ENCODE measurements around the gene ZNF343.
A peak's percentile ranks its signal among the peaks of the same experiment; 100 is the strongest.
"Not testable (repeated sequence)": the region's sequence is repeated elsewhere in the genome, so short reads cannot be mapped to it uniquely, and the experiment has no call there.

The ZNF343 gene

GRCh38 chr20:2521369-2522305 is 12.9 kb upstream of the ZNF343 start:
- DNase-seq, result peak in 11 of 56 donors; percentile 5 to 49 (median 16)

DNA sequence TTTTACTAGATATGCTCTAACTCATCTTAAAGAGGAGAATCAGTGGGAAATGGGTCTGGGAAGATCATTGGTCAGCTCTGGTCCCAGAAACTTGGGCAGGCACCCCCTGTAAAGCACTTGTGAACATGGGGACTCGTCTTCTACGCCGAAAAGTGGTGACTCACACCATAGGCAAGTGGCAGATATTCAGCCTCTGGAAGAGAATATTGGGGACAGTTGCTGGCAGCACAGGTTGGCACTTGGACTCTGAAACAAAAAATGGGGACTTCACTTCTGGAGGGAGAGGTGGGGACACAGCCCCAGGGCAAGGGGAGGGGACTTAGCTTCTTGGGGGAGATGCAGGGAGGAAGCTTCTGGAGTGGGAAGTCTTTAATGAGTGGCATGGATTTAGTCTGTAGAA is 11.9 kb upstream of the ZNF343 start:
- DNase-seq, result no peak

- DNase-seq, result no peak
Measured at GRCh38 chr20:2519115-2519809, 10.5 kb upstream of the ZNF343 start.

- no peak for DNase-seq
Measured at GRCh38 chr20:2518558-2518957, 9.8 kb upstream of the ZNF343 start.

DNA sequence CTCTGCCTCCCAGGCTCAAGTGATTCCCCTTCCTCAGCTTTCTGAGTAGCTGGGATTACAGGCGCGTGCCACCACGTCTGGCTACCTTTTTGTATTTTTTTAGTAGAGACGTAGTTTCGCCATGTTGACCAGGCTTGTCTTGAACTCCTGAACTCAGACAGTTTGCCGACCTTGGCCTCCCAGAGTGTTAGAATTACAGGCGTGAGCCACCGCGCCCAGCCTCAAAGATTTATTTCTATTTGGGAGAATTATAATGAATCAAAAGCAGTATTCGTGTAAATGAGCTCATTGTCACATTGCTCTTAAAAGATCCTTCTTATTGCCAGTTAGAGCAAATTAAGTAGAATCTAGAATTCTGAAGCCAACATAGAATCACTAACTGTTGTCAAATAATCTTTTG is 9.4 kb upstream of the ZNF343 start:
- DNase-seq, result no peak

DNA sequence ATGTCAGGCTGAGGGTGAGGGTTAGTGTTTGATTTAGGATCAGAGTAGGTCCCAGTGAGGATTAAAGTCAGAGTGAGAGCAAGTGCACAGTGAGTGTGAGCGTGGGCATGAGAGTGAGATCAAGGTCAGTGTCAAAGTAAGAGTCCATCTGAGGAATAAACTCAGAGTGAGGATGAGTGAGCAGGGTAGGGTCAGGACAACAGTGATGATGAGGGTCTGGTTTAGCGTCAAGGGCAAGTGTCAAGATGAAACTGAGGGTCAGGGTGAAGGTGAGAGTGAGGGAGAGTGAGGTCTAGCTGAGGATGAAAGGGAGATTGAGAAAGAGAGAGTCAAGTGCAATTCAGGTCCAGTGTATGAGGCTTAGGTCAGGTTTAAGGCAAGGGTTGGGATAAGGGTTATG is 7.7 kb upstream of the ZNF343 start:
- no peak for DNase-seq

DNA sequence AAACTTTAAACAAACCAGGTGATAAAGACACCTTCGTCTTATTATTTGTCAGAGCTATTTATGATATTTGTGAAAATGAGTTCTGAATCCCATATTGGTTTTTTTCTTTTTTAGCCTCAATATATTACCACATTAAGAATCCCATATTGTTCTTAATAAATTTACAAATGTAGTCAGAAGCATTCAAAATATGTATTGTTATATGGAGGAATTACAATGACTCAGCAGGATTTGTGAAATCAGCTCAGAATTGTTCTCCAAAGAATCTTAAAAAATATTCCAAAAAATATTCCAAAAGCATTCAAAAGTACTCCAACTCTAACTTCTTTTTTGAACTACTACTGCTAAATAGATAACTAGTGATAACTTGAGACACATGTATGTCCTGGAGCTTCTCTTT is 6.5 kb upstream of the ZNF343 start:
- no peak for DNase-seq

DNA sequence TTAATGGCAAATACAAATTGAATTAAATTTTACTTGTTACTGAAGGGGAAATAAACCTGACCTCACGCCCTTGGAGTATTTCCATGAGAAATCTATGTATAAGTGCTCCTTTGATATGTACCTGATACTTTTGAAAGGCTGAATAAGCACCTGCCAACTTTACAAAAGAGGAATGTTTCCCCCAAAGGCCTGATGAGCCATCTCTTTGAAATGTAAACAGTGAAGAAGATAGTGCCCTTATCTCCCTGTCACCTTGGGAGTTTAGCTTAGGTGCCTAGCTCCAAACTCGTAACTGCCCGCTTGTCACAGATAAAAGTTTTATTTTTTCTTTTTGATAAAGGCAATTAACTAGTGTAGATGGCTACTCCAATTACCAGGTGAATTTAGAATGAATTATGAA is 1.1 kb upstream of the ZNF343 start:
- no peak for DNase-seq

DNA sequence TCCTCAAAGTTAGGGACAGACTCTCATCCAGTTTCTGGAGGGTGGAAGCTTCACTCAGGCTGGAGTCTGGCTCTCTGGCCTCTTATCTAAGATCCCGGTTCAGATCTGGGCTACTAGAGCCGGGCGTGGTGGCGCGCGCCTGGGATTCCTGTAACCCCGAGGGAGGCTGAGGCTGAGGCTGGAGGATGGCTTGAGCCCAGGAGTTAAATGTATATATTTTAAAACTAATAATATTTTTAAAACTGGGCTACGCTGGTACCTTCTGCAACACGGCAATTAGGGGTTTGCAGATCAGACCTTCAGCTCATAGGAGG is 710 bp upstream of the ZNF343 start:
- no peak for DNase-seq

GRCh38 chr20:2507875-2508630 is 662 bp downstream of the ZNF343 start:
- peak in 1 of 56 donors; percentile 20 for DNase-seq

DNA sequence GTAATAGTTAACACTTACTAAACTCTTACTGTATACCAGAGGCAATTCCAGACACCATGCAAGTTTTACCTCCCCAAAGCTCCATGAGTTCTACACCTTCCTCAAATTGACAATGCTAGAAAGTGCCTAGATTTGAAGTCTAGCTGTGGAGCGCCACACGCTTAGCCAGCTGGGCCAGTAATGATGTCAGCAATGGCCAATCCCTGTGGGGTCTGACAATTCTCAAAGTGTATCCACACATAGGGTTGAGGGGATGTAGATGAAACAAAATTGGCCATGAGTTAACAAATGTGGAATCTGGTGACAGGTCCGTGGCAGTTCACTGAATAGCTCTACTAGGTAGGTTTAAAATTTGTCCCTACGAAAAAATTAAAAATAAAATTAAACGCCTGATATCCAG is 1.3 kb downstream of the ZNF343 start:
- DNase-seq, result no peak

- not testable (repeated sequence) for DNase-seq
Measured at GRCh38 chr20:2506426-2506825, 2.3 kb downstream of the ZNF343 start.

GRCh38 chr20:2504803-2505202 is 3.9 kb downstream of the ZNF343 start:
- not testable (repeated sequence) for DNase-seq

DNA sequence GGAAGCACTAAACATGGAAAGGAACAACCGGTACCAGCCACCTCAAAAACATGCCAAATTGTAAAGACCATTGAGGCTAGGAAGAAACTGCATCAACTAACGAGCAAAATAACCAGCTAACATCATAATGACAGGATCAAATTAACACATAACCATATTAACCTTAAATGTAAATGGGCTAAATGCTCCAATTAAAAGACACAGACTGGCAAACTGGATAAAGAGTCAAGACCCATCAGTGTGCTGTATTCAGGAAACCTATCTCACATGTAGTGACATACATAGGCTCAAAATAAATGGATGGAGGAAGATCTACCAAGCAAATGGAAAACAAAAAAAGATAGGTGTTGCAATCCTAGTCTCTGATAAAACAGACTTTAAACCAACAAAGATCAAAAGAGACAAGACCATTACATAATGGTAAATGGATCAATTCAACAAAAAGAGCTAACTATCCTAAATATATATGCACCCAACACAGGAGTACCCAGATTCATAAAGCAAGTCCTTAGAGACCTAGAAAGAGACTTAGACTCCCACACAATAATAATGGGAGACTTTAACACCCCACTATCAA is 5.8 kb downstream of the ZNF343 start:
- not testable (repeated sequence) for DNase-seq

DNA sequence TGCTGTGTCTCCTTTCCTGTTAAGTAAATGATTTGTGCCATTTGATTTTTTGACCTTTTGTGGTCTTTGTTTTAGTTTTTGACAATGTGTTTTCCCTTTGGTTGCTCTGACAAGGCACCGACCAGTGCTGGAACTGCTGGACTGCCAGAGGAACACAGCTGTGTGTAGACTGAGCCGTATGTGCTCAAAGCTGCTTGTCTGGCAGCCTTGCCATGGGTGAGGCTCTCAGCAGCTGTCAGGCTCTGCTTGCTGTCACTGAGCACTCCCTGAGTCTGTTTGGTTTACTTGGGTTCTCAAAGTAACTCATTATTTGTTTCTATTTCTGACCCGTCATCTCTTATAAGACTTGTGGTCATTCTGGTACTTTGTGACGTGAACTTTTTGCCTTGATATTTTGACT is 23.1 kb downstream of the ZNF343 start:
- no peak for DNase-seq

- DNase-seq, result no peak
Measured at GRCh38 chr20:2485080-2485479, 23.6 kb downstream of the ZNF343 start.

GRCh38 chr20:2483504-2483903 is 25.2 kb downstream of the ZNF343 start:
- no peak for DNase-seq

- no peak for DNase-seq
Measured at GRCh38 chr20:2480381-2480780, 28.3 kb downstream of the ZNF343 start.

- DNase-seq, result no peak
Measured at GRCh38 chr20:2476742-2477615, 31.7 kb downstream of the ZNF343 start.

GRCh38 chr20:2475850-2476741 is 32.6 kb downstream of the ZNF343 start:
- no peak for DNase-seq

All from nucleus accumbens (tissue), 56 donors.